Measurements from ENCODE around the gene NEURL3.

- TF ChIP-seq GATA2 (IDR thresholded peaks at IDR 0.05; ENCODE audit: low read depth, low read length), result no peak
- no peak for TF ChIP-seq GATA3 (IDR thresholded peaks at IDR 0.05; ENCODE audit: low read depth, low read length)
These were observed 57.4 kb downstream of the NEURL3 start for GRCh38 chr2:96447726-96448125.

Data from SH-SY5Y (cell line).